ENCODE data around the gene PI4KA.

GRCh38 chr22:20672082-20672424 lies 186.6 kb downstream of the PI4KA start:
- TF ChIP-seq CTCF (IDR thresholded peaks at IDR 0.05) (no peak), POLR2A (IDR thresholded peaks at IDR 0.05; ENCODE audit: low read depth) (no peak), EP300 (IDR thresholded peaks at IDR 0.05) (no peak), POLR2AphosphoS5 (IDR thresholded peaks at IDR 0.05) (no peak)

All from esophagus muscularis mucosa (tissue), 4 donors.